Smooth muscle cell (in vitro differentiated cells): ENCODE results near the gene CDK5RAP1. TPM values are rescaled to one million over a fixed set of nuclear protein-coding genes. Genes with fewer than 3 reads are reported as not detected.

Experiments used
- DNase-seq: peaks from one replicate; lab custom pipeline; 2025; ENCODE audit not compliant: unreplicated experiment; lab: John Stamatoyannopoulos, UW
- H2AFZ ChIP-seq: fragments of 200-600 bp; sonication (generic); 2 replicates; pipeline ENCODE4 v1.6.0; 2016; ENCODE audit warnings: antibody characterized with exemption, low read depth, mild to moderate bottlenecking
- H3F3A ChIP-seq: fragments of 200-600 bp; sonication (generic); 2 replicates; pipeline ENCODE4 v1.6.0; 2017; ENCODE audit warnings: antibody characterized with exemption, low read depth
- H3K27ac ChIP-seq: fragments of 200-600 bp; sonication (generic); 2 replicates; pipeline ENCODE4 v1.5.1; 2016; ENCODE audit warnings: low read depth, mild to moderate bottlenecking
- H3K27me3 ChIP-seq: fragments of 200-600 bp; sonication (generic); 2 replicates; pipeline ENCODE4 v1.6.1; 2016; ENCODE audit warnings: low read depth, mild to moderate bottlenecking
- H3K36me3 ChIP-seq: fragments of 200-600 bp; sonication (generic); 2 replicates; pipeline ENCODE4 v1.5.1; 2016; ENCODE audit warnings: low read depth
- H3K4me1 ChIP-seq: fragments of 200-600 bp; sonication (generic); 2 replicates; pipeline ENCODE4 v1.5.1; 2016; ENCODE audit warnings: low read depth
- H3K4me2 ChIP-seq: fragments of 200-600 bp; sonication (generic); 2 replicates; pipeline ENCODE4 v1.6.0; 2016; ENCODE audit warnings: mild to moderate bottlenecking
- H3K4me3 ChIP-seq: fragments of 200-600 bp; sonication (generic); 2 replicates; pipeline ENCODE4 v1.5.1; 2016; ENCODE audit warnings: mild to moderate bottlenecking
- H3K79me2 ChIP-seq: fragments of 200-600 bp; sonication (generic); 2 replicates; pipeline ENCODE4 v1.6.0; 2016; ENCODE audit warnings: low read depth, mild to moderate bottlenecking
- H3K9ac ChIP-seq: fragments of 200-600 bp; sonication (generic); 2 replicates; pipeline ENCODE4 v1.6.0; 2016; ENCODE audit warnings: low read depth
- H3K9me3 ChIP-seq: fragments of 200-600 bp; sonication (generic); replicated peaks from 2 replicates; pipeline ENCODE4 v1.5.1; 2016; ENCODE audit warnings: low read depth
- H4K20me1 ChIP-seq: fragments of 200-600 bp; sonication (generic); 2 replicates; pipeline ENCODE4 v1.6.0; 2016; ENCODE audit warnings: low read depth
- CTCF ChIP-seq: fragments of 200-600 bp; sonication (generic); IDR thresholded peaks from 2 replicates; pipeline ENCODE4 v1.5.1; 2017; ENCODE audit warnings: borderline replicate concordance, mild to moderate bottlenecking, antibody characterized with exemption; ENCODE audit not compliant: insufficient read depth, poor library complexity, severe bottlenecking
- WGBS: methylation state at CpG from one replicate; pipeline ENCODE4 v1.1.7; 2016; ENCODE audit warnings: low lambda C conversion rate; 5-methylcytosine and 5-hydroxymethylcytosine counted together
- polyA plus RNA-seq: library from polyadenylated mRNA; unstranded; fragments of >200 nt; fragmentation: Nextera tagmentation; extraction: Ambion mirVana; gene quantifications from 2 replicates; pipeline ENCODE4 v1.2.1, GENCODE V29; 2016
- total RNA-seq: library from RNA; depleted of rRNA; stranded (reverse); fragments of >200 nt; gene quantifications from 2 replicates; pipeline ENCODE4 v1.2.3, GENCODE V29; 2014

CDK5RAP1 gene
- total and polyA plus RNA-seq, 2 experiments from 2014 or later, result 29.5 to 54.7 TPM

DNA sequence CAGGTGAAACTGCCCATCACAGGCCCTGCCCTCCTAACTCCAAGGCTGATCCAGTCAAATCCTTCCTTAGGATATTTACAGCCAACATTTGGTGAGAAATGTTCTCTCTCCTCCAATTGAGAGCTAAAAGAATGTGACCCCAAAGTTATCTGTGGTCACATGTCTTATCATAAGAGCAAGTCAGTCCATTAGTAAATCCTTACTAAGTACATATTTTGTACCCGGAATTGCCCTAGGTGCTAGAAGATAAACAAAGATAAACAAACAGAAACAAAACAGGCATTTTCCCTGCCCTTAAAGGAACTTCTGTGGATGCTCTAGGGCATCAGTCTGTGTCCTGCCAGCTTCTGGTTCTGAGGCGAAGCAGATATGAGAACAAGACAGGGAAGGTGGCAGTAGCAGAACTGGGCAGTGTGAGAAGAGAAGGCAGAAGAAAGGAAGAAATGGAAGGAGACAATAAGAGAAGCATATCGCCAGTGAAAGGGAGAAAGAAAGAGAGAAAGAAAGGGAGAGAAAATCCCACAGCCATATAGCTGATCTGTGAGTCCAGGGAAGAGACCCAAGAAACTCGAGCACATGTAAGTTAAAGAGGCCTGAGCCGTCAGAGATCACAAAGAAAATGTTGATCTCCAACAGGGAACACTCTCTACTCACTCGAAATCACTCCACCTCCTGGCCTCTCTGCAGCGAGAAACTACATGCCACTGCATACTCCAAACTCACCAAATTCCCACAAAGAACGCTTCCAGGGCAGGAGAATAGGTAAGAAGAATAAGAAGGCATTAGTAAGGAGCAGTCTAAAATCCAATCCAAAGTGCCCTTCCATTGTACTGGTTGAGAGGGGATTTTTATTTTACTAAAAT is 41.7 kb downstream of the CDK5RAP1 start:
- Histone ChIP-seq H3K79me2 (no peaks in the 10 kb centered on the region), H3K9me3 (no peaks in the 10 kb centered on the region), H4K20me1 (no peaks in the 10 kb centered on the region), H3K9ac (no peak overlapping the region), H3K27ac (no peak overlapping the region), H3K27me3 (no peaks in the 10 kb centered on the region), H3K4me2 (no peak overlapping the region), H3K4me3 (no peak overlapping the region), H3K4me1 (no peaks in the 10 kb centered on the region), H2AFZ (no peak overlapping the region), H3K36me3 (peaks cover 31% of the 10 kb centered on the region), H3F3A (no peaks in the 10 kb centered on the region)
- TF ChIP-seq CTCF, result no peak
- 87% methylated on average over 8 of the region's 8 CpGs for WGBS
- DNase-seq, result no peak

- Histone ChIP-seq H3K79me2 (no peaks in the 10 kb centered on the region), H3K9ac (no peak overlapping the region), H3K4me2 (no peak overlapping the region), H3K36me3 (peaks cover 5% of the 10 kb centered on the region), H3K27ac (no peak overlapping the region), H4K20me1 (no peaks in the 10 kb centered on the region), H3F3A (no peaks in the 10 kb centered on the region), H3K4me3 (no peak overlapping the region), H3K27me3 (no peaks in the 10 kb centered on the region), H2AFZ (no peak overlapping the region), H3K9me3 (no peaks in the 10 kb centered on the region), H3K4me1 (no peaks in the 10 kb centered on the region)
- DNase-seq, result no peak
- 85% methylated on average over 4 of the region's 4 CpGs for WGBS
- TF ChIP-seq CTCF, result no peak
Measured at GRCh38 chr20:33353013-33353402, 48.3 kb downstream of the CDK5RAP1 start.

DNA sequence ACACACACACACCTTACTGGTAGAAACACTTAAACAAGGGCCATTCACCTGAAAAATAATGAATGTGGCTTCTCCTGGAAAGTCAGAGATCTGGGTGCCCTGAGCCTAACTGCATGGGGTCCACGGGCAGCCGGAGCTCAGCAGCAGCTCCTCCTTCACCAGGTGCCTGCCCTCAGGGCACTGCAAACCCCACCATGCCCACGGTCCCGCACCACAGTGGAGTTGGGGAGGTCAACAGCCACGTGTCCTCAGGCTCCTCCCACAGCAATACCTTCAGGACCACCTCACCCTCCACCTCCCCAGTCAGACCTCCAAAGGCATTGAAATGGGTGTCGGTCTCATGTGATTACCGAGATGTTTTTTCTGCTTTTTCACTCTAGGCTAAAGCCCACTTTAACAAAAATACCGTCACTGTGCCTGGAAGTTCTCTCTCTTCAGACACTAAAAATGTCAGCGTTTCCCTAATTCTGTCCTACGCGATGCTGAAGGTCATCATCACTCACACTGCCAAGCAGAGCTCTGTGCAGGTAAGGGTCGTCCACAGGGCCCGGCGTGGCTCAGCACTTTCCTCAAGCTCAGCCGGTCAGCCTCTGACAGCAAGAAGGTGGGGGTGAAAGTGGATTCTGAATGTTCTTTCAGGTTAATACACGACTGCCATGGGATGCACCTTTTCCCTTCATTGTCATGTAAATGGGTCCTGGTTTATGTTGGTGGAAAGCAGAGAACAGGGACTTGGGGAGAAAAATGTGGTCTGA is 48.9 kb downstream of the CDK5RAP1 start:
- 65% methylated on average over 16 of the region's 16 CpGs for WGBS
- no peaks in the 10 kb centered on the region for H4K20me1 ChIP-seq
- peaks cover 4% of the 10 kb centered on the region for H3K36me3 ChIP-seq
- no peak overlapping the region for H3K27ac ChIP-seq
- no peak overlapping the region for H3K9ac ChIP-seq
- no peaks in the 10 kb centered on the region for H3K9me3 ChIP-seq
- no peak for TF ChIP-seq CTCF
- no peak overlapping the region for H3K4me2 ChIP-seq
- no peaks in the 10 kb centered on the region for H3F3A ChIP-seq
- no peaks in the 10 kb centered on the region for H3K4me1 ChIP-seq
- no peak overlapping the region for H2AFZ ChIP-seq
- H3K27me3 ChIP-seq, result no peaks in the 10 kb centered on the region
- no peak overlapping the region for H3K4me3 ChIP-seq
- H3K79me2 ChIP-seq, result no peaks in the 10 kb centered on the region
- DNase-seq, result no peak
